H1 (cell line): ENCODE measurements around the gene TMEM236. TPM values are rescaled to one million over a fixed set of nuclear protein-coding genes. Genes with fewer than 3 reads are reported as not detected.

Source experiments
- CTCF ChIA-PET: fragments of 300-600 bp; sonication (Branson Sonifier 250); formaldehyde crosslinking; loops from one replicate; lab custom pipeline; 2021; ENCODE audit not compliant: partially characterized antibody; lab: Charles Lee
- POLR2A ChIA-PET: fragments of 300-600 bp; sonication (Branson Sonifier 250); formaldehyde crosslinking; loops from one replicate; lab custom pipeline; 2021; ENCODE audit warnings: inconsistent platforms; ENCODE audit not compliant: partially characterized antibody; lab: Charles Lee
- DNase-seq, 2 experiments: peaks; one replicate each; pipeline versions ENCODE4 v3.0.0 to v3.0.0-alpha.2; 2010 to 2022; ENCODE audit warnings: low spot score in 2 of 2, low read depth in 1 of 2, mixed read lengths in 1 of 2
- FAIRE-seq: peaks from 2 replicates; lab custom pipeline; 2011; peaks lifted over from hg19 to GRCh38; lab: Jason Lieb, UNC
- H2AFZ ChIP-seq: 2 replicates; pipeline ENCODE4 v1.8.1; 2012; ENCODE audit warnings: low read length, inconsistent platforms
- H2AK5ac ChIP-seq: 2 replicates; pipeline ENCODE4 v1.6.1; 2013; ENCODE audit warnings: low read depth, low read length
- H2BK120ac ChIP-seq: replicated peaks from 2 replicates; pipeline ENCODE3; 2013; ENCODE audit warnings: low read depth, low read length, inconsistent platforms
- H2BK12ac ChIP-seq: 2 replicates; pipeline ENCODE4 v1.6.1; 2013; ENCODE audit warnings: low read depth, low read length
- H2BK15ac ChIP-seq: 2 replicates; pipeline ENCODE4 v1.6.1; 2013; ENCODE audit warnings: low read length
- H2BK20ac ChIP-seq: 2 replicates; pipeline ENCODE4 v1.6.1; 2013; ENCODE audit warnings: low read length
- H2BK5ac ChIP-seq: 2 replicates; pipeline ENCODE4 v1.6.1; 2013; ENCODE audit warnings: low read depth, low read length
- H3K14ac ChIP-seq: 2 replicates; pipeline ENCODE4 v1.6.1; 2013; ENCODE audit warnings: inconsistent platforms; ENCODE audit not compliant: insufficient read length
- H3K18ac ChIP-seq: 2 replicates; pipeline ENCODE4 v1.6.1; 2013; ENCODE audit warnings: low read length; ENCODE audit errors: extremely low read depth
- H3K23ac ChIP-seq: 2 replicates; pipeline ENCODE4 v1.6.1; 2013; ENCODE audit warnings: inconsistent platforms; ENCODE audit not compliant: insufficient read length
- H3K23me2 ChIP-seq: 2 replicates; pipeline ENCODE4 v1.6.1; 2013; ENCODE audit warnings: low read depth, low read length
- H3K27ac ChIP-seq: 2 replicates; pipeline ENCODE4 v1.6.1; 2011; ENCODE audit warnings: low read depth, low read length, inconsistent platforms
- H3K27me3 ChIP-seq, 4 experiments: replicated peaks in 1 of 4; 1 replicate in 1 of 4; 2 replicates in 3 of 4; pipeline versions ENCODE4 v1.6.1 to v1.8.1; 2011 to 2013; ENCODE audit warnings: low read length in 3 of 4, mild to moderate bottlenecking in 3 of 4, inconsistent platforms in 2 of 4, mixed read lengths in 2 of 4, moderate library complexity in 1 of 4; ENCODE audit not compliant: control insufficient read depth in 3 of 4, insufficient read depth in 3 of 4; ENCODE audit errors: extremely low read depth in 1 of 4
- H3K36me3 ChIP-seq, 4 experiments: 2 replicates each; pipeline versions ENCODE4 v1.6.1 to v1.8.1; 2011 to 2013; ENCODE audit warnings: mild to moderate bottlenecking in 4 of 4, low read length in 3 of 4, moderate library complexity in 2 of 4, control low read depth in 1 of 4, inconsistent platforms in 1 of 4; ENCODE audit not compliant: insufficient read depth in 4 of 4, control insufficient read depth in 2 of 4
- H3K4ac ChIP-seq: replicated peaks from 2 replicates; pipeline ENCODE3; 2013; ENCODE audit warnings: low read length, low read depth, mixed read lengths, inconsistent platforms; ENCODE audit not compliant: insufficient read length
- H3K4me1 ChIP-seq, 4 experiments: replicated peaks in 1 of 4; 1 replicate in 1 of 4; 2 replicates in 3 of 4; pipeline versions ENCODE4 v1.6.1 to v1.8.1; 2011 to 2013; ENCODE audit warnings: low read length in 3 of 4, inconsistent platforms in 2 of 4, mixed read lengths in 1 of 4; ENCODE audit not compliant: insufficient read depth in 4 of 4, control insufficient read depth in 3 of 4
- H3K4me2 ChIP-seq, 2 experiments: 2 replicates each; pipeline versions ENCODE4 v1.6.1 to v1.8.1; 2011 to 2013; ENCODE audit warnings: low read depth in 2 of 2, low read length in 2 of 2, control low read depth in 1 of 2, inconsistent platforms in 1 of 2, mild to moderate bottlenecking in 1 of 2; ENCODE audit not compliant: insufficient read depth in 1 of 2
- H3K4me3 ChIP-seq, 4 experiments: fragments of 200-600, 300-600 bp in 1 of 4; sonication (generic), shearing (Covaris generic), sonication (Bioruptor Twin) in 1 of 4; 2 replicates each; pipeline versions ENCODE4 v1.5.1 to v1.8.1; 2011 to 2016; ENCODE audit warnings: low read length in 4 of 4, low read depth in 3 of 4, control low read depth in 2 of 4, inconsistent platforms in 2 of 4, mild to moderate bottlenecking in 2 of 4, mixed read lengths in 1 of 4, moderate library complexity in 1 of 4; ENCODE audit not compliant: insufficient read depth in 2 of 4; ENCODE audit errors: extremely low read depth in 1 of 4
- H3K56ac ChIP-seq: replicated peaks from 2 replicates; pipeline ENCODE3; 2013; ENCODE audit warnings: low read depth, mild to moderate bottlenecking, mixed read lengths, low read length, inconsistent platforms; ENCODE audit not compliant: insufficient read length
- H3K79me1 ChIP-seq: 2 replicates; pipeline ENCODE4 v1.6.1; 2013; ENCODE audit warnings: low read depth, low read length, control low read depth
- H3K79me2 ChIP-seq, 2 experiments: 2 replicates each; pipeline versions ENCODE4 v1.6.1 to v1.8.1; 2012 to 2013; ENCODE audit warnings: low read length in 2 of 2, mild to moderate bottlenecking in 2 of 2, inconsistent platforms in 1 of 2; ENCODE audit not compliant: insufficient read depth in 2 of 2, control insufficient read depth in 1 of 2
- H3K9ac ChIP-seq, 4 experiments: replicated peaks in 1 of 4; 1 replicate in 1 of 4; 2 replicates in 3 of 4; pipeline versions ENCODE4 v1.6.1 to v1.8.1; 2011 to 2013; ENCODE audit warnings: low read depth in 3 of 4, low read length in 3 of 4, control low read depth in 2 of 4, mild to moderate bottlenecking in 2 of 4, moderate library complexity in 2 of 4, inconsistent platforms in 1 of 4; ENCODE audit errors: extremely low read depth in 1 of 4
- H3K9me3 ChIP-seq, 2 experiments: 2 replicates each; pipeline versions ENCODE4 v1.6.1 to v1.8.1; 2012 to 2013; ENCODE audit warnings: mild to moderate bottlenecking in 2 of 2, moderate library complexity in 2 of 2, control low read depth in 1 of 2, inconsistent platforms in 1 of 2, low read depth in 1 of 2, low read length in 1 of 2, mixed read lengths in 1 of 2; ENCODE audit not compliant: insufficient read depth in 2 of 2
- H4K20me1 ChIP-seq, 2 experiments: replicated peaks in 1 of 2; 2 replicates each; pipeline versions ENCODE3 to v1.8.1; 2011 to 2013; ENCODE audit warnings: inconsistent platforms in 2 of 2, low read length in 2 of 2, mild to moderate bottlenecking in 1 of 2; ENCODE audit not compliant: insufficient read depth in 2 of 2, control insufficient read depth in 1 of 2
- H4K5ac ChIP-seq: 2 replicates; pipeline ENCODE4 v1.6.1; 2013; ENCODE audit warnings: low read length, low read depth, mixed read lengths, inconsistent platforms; ENCODE audit not compliant: insufficient read length
- H4K8ac ChIP-seq: 2 replicates; pipeline ENCODE4 v1.8.0; 2013; ENCODE audit warnings: mild to moderate bottlenecking, moderate library complexity, low read length, inconsistent platforms; ENCODE audit not compliant: insufficient read depth; ENCODE audit errors: extremely low read depth
- H4K91ac ChIP-seq: replicated peaks from 2 replicates; pipeline ENCODE3; 2013; ENCODE audit warnings: low read length, mixed read lengths, inconsistent platforms; ENCODE audit not compliant: insufficient read length
- BACH1 ChIP-seq: IDR thresholded peaks from 2 replicates; pipeline ENCODE4 v1.6.1; 2012; ENCODE audit warnings: low read length, improper control_type of control experiment
- CBX5 ChIP-seq: fragments of 300-800, 300-1000 bp; sonication (generic); IDR thresholded peaks from 2 replicates; pipeline ENCODE4 v1.7.1; 2016; ENCODE audit warnings: antibody characterized with exemption, low read length, low read depth
- GTF2F1 ChIP-seq: IDR thresholded peaks from 2 replicates; pipeline ENCODE4 v1.6.1; 2012; ENCODE audit warnings: low read depth, low read length, improper control_type of control experiment, borderline replicate concordance
- JUND ChIP-seq: IDR thresholded peaks from 2 replicates; pipeline ENCODE4 v1.6.1; 2011; ENCODE audit warnings: mild to moderate bottlenecking, improper control_type of control experiment, low read length
- KDM5A ChIP-seq: fragments of 200-600 bp; IDR thresholded peaks from 2 replicates; pipeline ENCODE4 v1.7.1; 2012; ENCODE audit warnings: mild to moderate bottlenecking, low read length, inconsistent platforms, mixed read lengths
- POLR2AphosphoS5 ChIP-seq: IDR thresholded peaks from 2 replicates; pipeline ENCODE4 v1.6.1; 2011; ENCODE audit warnings: low read depth, low read length
- RBBP5 ChIP-seq: IDR thresholded peaks from 2 replicates; pipeline ENCODE4 v1.7.1; 2012; ENCODE audit warnings: low read depth, mild to moderate bottlenecking, inconsistent platforms, low read length, moderate library complexity, borderline replicate concordance
- SRF ChIP-seq: IDR thresholded peaks from 2 replicates; pipeline ENCODE4 v1.6.1; 2011; ENCODE audit warnings: mild to moderate bottlenecking, low read depth, low read length, moderate library complexity
- TAF1 ChIP-seq: IDR thresholded peaks from 2 replicates; pipeline ENCODE4 v1.6.1; 2011; ENCODE audit warnings: mild to moderate bottlenecking, low read depth, low read length
- ZNF274 ChIP-seq: IDR thresholded peaks from 2 replicates; pipeline ENCODE4 v1.7.0; 2012; ENCODE audit warnings: low read length, borderline replicate concordance; ENCODE audit errors: extremely low read depth
- WGBS, 2 experiments: shearing (Covaris generic) in 1 of 2; methylation state at CpG; one replicate each; pipeline versions ENCODE4 v1.1.6 to v1.1.7; 2013 to 2015; ENCODE audit warnings: low lambda C conversion rate in 2 of 2, mixed read lengths in 2 of 2, inconsistent platforms in 1 of 2, low coverage in 1 of 2, missing lambda C conversion rate in 1 of 2; ENCODE audit not compliant: insufficient replicate concordance in 2 of 2, insufficient coverage in 1 of 2, insufficient read length in 1 of 2; ENCODE audit errors: extremely low coverage in 1 of 2, missing lambda C conversion rate in 1 of 2; 5-methylcytosine and 5-hydroxymethylcytosine counted together
- polyA plus RNA-seq, 7 experiments: library from polyadenylated mRNA; depleted of rRNA in 3 of 7; stranded (reverse) in 5 of 7; unstranded in 2 of 7; fragments of >200 nt in 5 of 7; fragments of 200-250 nt in 2 of 7; gene quantifications; 1 replicate in 5 of 7; 2 replicates in 1 of 7; 4 replicates in 1 of 7; pipeline versions ENCODE4 v1.2.1 to v1.2.3, GENCODE V29; 2011 to 2013; ENCODE audit warnings: missing spikeins in 2 of 7, mixed read lengths in 2 of 7
- total RNA-seq: library from RNA; stranded (reverse); fragmentation: NEBNext Ultra II Directional; extraction: Animal tissue kit (Norgen Biotek cat#: 25700); gene quantifications from 2 replicates; pipeline ENCODE4 v1.2.1, GENCODE V29; 2021

The TMEM236 gene
- total and polyA plus RNA-seq, 2 of the 8 experiments (the other 6 are each of a cell fraction or from before 2014, with no cell fraction given), result 0.02 to 0.07 TPM

DNA sequence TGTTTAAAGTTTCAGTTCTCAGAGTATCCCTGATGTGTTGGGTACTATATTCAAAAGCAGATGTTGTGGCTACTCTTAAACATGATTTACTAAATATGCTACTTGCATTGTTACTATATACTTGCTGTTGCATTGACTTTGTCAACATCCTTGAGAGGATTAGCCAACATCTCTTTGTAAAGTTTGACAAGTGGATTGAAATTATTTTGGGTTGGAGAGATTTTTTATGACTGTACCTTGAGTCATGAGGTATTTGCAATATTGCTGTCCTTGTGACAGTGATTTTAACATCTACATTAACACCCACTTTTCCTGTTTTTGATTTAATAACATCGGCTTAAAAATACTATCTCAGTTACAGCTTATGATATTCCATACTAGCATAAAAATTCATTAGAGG lies 89.0 kb downstream of the TMEM236 start:
- H3K18ac ChIP-seq, result no peak overlapping the region
- POLR2A ChIA-PET, result no interaction called here
- no peak for FAIRE-seq

More for the DNA sequence above, 89.0 kb downstream of the TMEM236 start:
- no peak overlapping the region for H3K23ac ChIP-seq
- no peak overlapping the region for H2BK5ac ChIP-seq
- no peak overlapping the region for H2BK20ac ChIP-seq
- H3K14ac ChIP-seq, result no peak overlapping the region
- CTCF ChIA-PET, result no interaction called here
- no peak overlapping the region for H3K27ac ChIP-seq
- 89% methylated on average over 1 of the region's 1 CpG; no CpG with 5 or more reads in 1 of the 2 experiments for WGBS, 2 experiments
- H3K4me3 ChIP-seq, result no peak overlapping the region
- no peaks in the 10 kb centered on the region for H3K9me3 ChIP-seq
- no peak overlapping the region for H4K8ac ChIP-seq
- no peak overlapping the region for H3K4me2 ChIP-seq
- no peaks in the 10 kb centered on the region for H3K4me1 ChIP-seq
- no peak for DNase-seq
- H3K23me2 ChIP-seq, result no peaks in the 10 kb centered on the region
- no peak overlapping the region for H3K56ac ChIP-seq
- no peak overlapping the region for H2BK15ac ChIP-seq
- no peak overlapping the region for H3K4ac ChIP-seq
- no peaks in the 10 kb centered on the region for H4K20me1 ChIP-seq
- no peak overlapping the region for H2BK120ac ChIP-seq
- H2AK5ac ChIP-seq, result no peak overlapping the region
- no peak overlapping the region for H3K9ac ChIP-seq
- no peak overlapping the region for H4K91ac ChIP-seq
- no peaks in the 10 kb centered on the region for H3K79me2 ChIP-seq
- H4K5ac ChIP-seq, result no peak overlapping the region
- no peaks in the 10 kb centered on the region for H3K27me3 ChIP-seq
- no peak overlapping the region for H2AFZ ChIP-seq
- no peaks in the 10 kb centered on the region for H3K36me3 ChIP-seq
- TF ChIP-seq GTF2F1, result no peak
- no peak for TF ChIP-seq BACH1
- TF ChIP-seq POLR2AphosphoS5, result no peak
- no peak for TF ChIP-seq KDM5A
- no peak for TF ChIP-seq SRF
- TF ChIP-seq ZNF274, result no peak
- no peak for TF ChIP-seq JUND
- no peak for TF ChIP-seq RBBP5
- no peak for TF ChIP-seq TAF1
- TF ChIP-seq CBX5, result no peak
- H3K79me1 ChIP-seq, result no peaks in the 10 kb centered on the region
- H2BK12ac ChIP-seq, result no peak overlapping the region
